Endothelial cell of umbilical vein (primary cell): ENCODE results near the gene TMEM186. TPM values are rescaled to one million over a fixed set of nuclear protein-coding genes. Genes with fewer than 3 reads are reported as not detected.

Experiments used
- BruUV-seq: library from RNA; stranded (reverse); fragments of 400-500 nt; replicated peaks from 2 replicates; lab custom pipeline; 2021; lab: Mats Ljungman, UMichigan
- CTCF ChIA-PET: fragments of 300-600, 350-600 bp; sonication (Branson Sonifier 250); formaldehyde crosslinking; loops from one replicate; lab custom pipeline; 2021; ENCODE audit warnings: antibody characterized with exemption, inconsistent platforms; lab: Charles Lee
- POLR2A ChIA-PET: fragments of 300-600, 350-600 bp; sonication (Branson Sonifier 250); formaldehyde crosslinking; loops from one replicate; lab custom pipeline; 2021; ENCODE audit warnings: antibody characterized with exemption, inconsistent platforms; lab: Charles Lee
- DNase-seq: peaks from one replicate; pipeline ENCODE4 v3.0.0-alpha.2; 2011; ENCODE audit warnings: low read depth, low spot score
- FAIRE-seq: peaks from 2 replicates; lab custom pipeline; 2011; peaks lifted over from hg19 to GRCh38; lab: Jason Lieb, UNC
- H2AFZ ChIP-seq: 2 replicates; pipeline ENCODE4 v1.6.0; 2012; ENCODE audit warnings: low read depth, low read length, control low read depth, inconsistent platforms
- H3K27ac ChIP-seq: 2 replicates; pipeline ENCODE4 v1.5.1; 2011; ENCODE audit warnings: low read depth, mild to moderate bottlenecking, control low read depth, low read length, moderate library complexity; ENCODE audit not compliant: insufficient read depth
- H3K27me3 ChIP-seq, 2 experiments: 2 replicates each; pipeline versions ENCODE4 v1.6.0 to v1.6.1; 2011; ENCODE audit warnings: low read length in 2 of 2, mixed read lengths in 1 of 2; ENCODE audit not compliant: control insufficient read depth in 2 of 2, insufficient read depth in 2 of 2
- H3K36me3 ChIP-seq, 2 experiments: 2 replicates in 1 of 2; 3 replicates in 1 of 2; pipeline ENCODE4 v1.5.1; 2011; ENCODE audit warnings: low read length in 2 of 2, mild to moderate bottlenecking in 1 of 2, moderate library complexity in 1 of 2; ENCODE audit not compliant: control insufficient read depth in 2 of 2, insufficient read depth in 2 of 2; ENCODE audit errors: extremely low read depth in 1 of 2
- H3K4me1 ChIP-seq: 3 replicates; pipeline ENCODE4 v1.5.1; 2011; ENCODE audit warnings: mild to moderate bottlenecking, low read length; ENCODE audit not compliant: control insufficient read depth, insufficient read depth; ENCODE audit errors: extremely low read depth
- H3K4me2 ChIP-seq: 2 replicates; pipeline ENCODE4 v1.6.1; 2011; ENCODE audit warnings: low read length, control low read depth, mixed read lengths; ENCODE audit not compliant: insufficient read depth
- H3K4me3 ChIP-seq, 3 experiments: fragments of 200-600 bp in 1 of 3; sonication (generic), shearing (Covaris generic) in 1 of 3; replicated peaks in 1 of 3; 2 replicates each; pipeline ENCODE4 v1.5.1; 2011 to 2016; ENCODE audit warnings: control low read depth in 3 of 3, low read length in 3 of 3, mild to moderate bottlenecking in 2 of 3, inconsistent platforms in 1 of 3, low read depth in 1 of 3, moderate library complexity in 1 of 3; ENCODE audit not compliant: insufficient read depth in 1 of 3
- H3K79me2 ChIP-seq: 2 replicates; pipeline ENCODE4 v1.6.0; 2012; ENCODE audit warnings: low read length, inconsistent platforms; ENCODE audit not compliant: control insufficient read depth, insufficient read depth
- H3K9ac ChIP-seq: replicated peaks from 2 replicates; pipeline ENCODE3; 2011; ENCODE audit warnings: low read length, control low read depth; ENCODE audit not compliant: insufficient read depth; ENCODE audit errors: extremely low read depth
- H3K9me1 ChIP-seq: replicated peaks from 3 replicates; pipeline ENCODE4 v1.6.0; 2011; ENCODE audit warnings: mild to moderate bottlenecking, low read length; ENCODE audit not compliant: control insufficient read depth, insufficient read depth; ENCODE audit errors: extremely low read depth
- H3K9me3 ChIP-seq: replicated peaks from 2 replicates; pipeline ENCODE4 v1.5.1; 2012; ENCODE audit warnings: low read length, inconsistent platforms; ENCODE audit not compliant: control insufficient read depth, insufficient read depth
- H4K20me1 ChIP-seq: replicated peaks from 2 replicates; pipeline ENCODE3; 2011; ENCODE audit warnings: mild to moderate bottlenecking, low read length; ENCODE audit not compliant: control insufficient read depth, insufficient read depth; ENCODE audit errors: extremely low read depth
- EZH2 ChIP-seq: IDR thresholded peaks from 2 replicates; pipeline ENCODE4 v1.6.1; 2012; ENCODE audit warnings: borderline replicate concordance, low read depth, mild to moderate bottlenecking, moderate library complexity, low read length, inconsistent platforms; ENCODE audit not compliant: severe bottlenecking
- FOS ChIP-seq: IDR thresholded peaks from 2 replicates; pipeline ENCODE4 v1.6.1; 2011; ENCODE audit warnings: mild to moderate bottlenecking, low read length, moderate library complexity, borderline replicate concordance; ENCODE audit not compliant: insufficient read depth
- GATA2 ChIP-seq: IDR thresholded peaks from 2 replicates; pipeline ENCODE4 v1.7.0; 2011; ENCODE audit warnings: low read depth, mild to moderate bottlenecking, moderate library complexity, mixed read lengths, low read length; ENCODE audit not compliant: insufficient read length, insufficient read depth
- JUN ChIP-seq: IDR thresholded peaks from 2 replicates; pipeline ENCODE4 v1.6.1; 2011; ENCODE audit warnings: borderline replicate concordance, low read depth; ENCODE audit not compliant: insufficient read length, insufficient read depth
- MYC ChIP-seq: IDR thresholded peaks from one replicate; pipeline ENCODE4 v1.6.1; 2011; ENCODE audit warnings: mild to moderate bottlenecking, low read depth, low read length
- POLR2A ChIP-seq: IDR thresholded peaks from 2 replicates; pipeline ENCODE4 v1.6.1; 2012; ENCODE audit warnings: low read depth, mild to moderate bottlenecking, control low read depth, low read length
- POLR2AphosphoS5 ChIP-seq: IDR thresholded peaks from 2 replicates; pipeline ENCODE4 v1.6.1; 2012; ENCODE audit warnings: low read depth, mild to moderate bottlenecking, control low read depth, low read length, moderate library complexity; ENCODE audit not compliant: insufficient read depth
- dilution Hi-C: fragments of 300-500 bp; cut with MboI; formaldehyde crosslinking; loops from one replicate; pipeline ENCODE4 v1.15.0; 2019; ENCODE audit warnings: low sequenced_read_pairs; ENCODE audit not compliant: extremely low pct_ligation_motif_present
- intact Hi-C: fragments of 100-400 bp; cut with micrococcal nuclease; formaldehyde crosslinking; loops from one replicate; pipeline ENCODE4 v1.10.0; 2022
- polyA plus RNA-seq, 4 experiments: library from polyadenylated mRNA; depleted of rRNA in 3 of 4; stranded (reverse) in 3 of 4; unstranded in 1 of 4; fragments of >200 nt; gene quantifications; 2 replicates each; pipeline versions ENCODE4 v1.2.1 to v1.2.3, GENCODE V29; 2011 to 2012; ENCODE audit warnings: missing spikeins in 1 of 4
- total RNA-seq: library from RNA; stranded (reverse); gene quantifications from 2 replicates; pipeline ENCODE4 v1.2.3, GENCODE V29; 2021
- TF ChIP-seq, protein P1 (sequence below): IDR thresholded peaks from 2 replicates; pipeline ENCODE4 v1.6.1; 2011; ENCODE audit not compliant: insufficient read depth, insufficient read length
- TF ChIP-seq, protein P2 (sequence below), 2 donors: IDR thresholded peaks; 1 replicate in 1 of 2; 2 replicates in 1 of 2; pipeline ENCODE4 v1.5.1; 2011; ENCODE audit warnings: low read length in 2 of 2, mild to moderate bottlenecking in 2 of 2, moderate library complexity in 2 of 2, control low read depth in 1 of 2, inconsistent platforms in 1 of 2, low read depth in 1 of 2; ENCODE audit not compliant: insufficient read depth in 1 of 2; ENCODE audit errors: extremely low read depth in 1 of 2

The TMEM186 gene
- total and polyA plus RNA-seq, 2 donors (not counting 3 experiments of a cell fraction or from before 2014, with no cell fraction given), result 8.0 to 9.6 TPM

- CTCF ChIA-PET, result interaction anchor here (1.6 kb wide), 1 partner anchor 33 kb away, joined by 4 read pairs; no protein-coding TSS in a partner anchor
- Histone ChIP-seq H3K27ac (no peak overlapping the region), H4K20me1 (no peaks in the 10 kb centered on the region), H3K9me1 (no peaks in the 10 kb centered on the region), H3K79me2 (peaks cover 9% of the 10 kb centered on the region), H3K9ac (no peak overlapping the region), H3K36me3 (peaks cover 2 to 19% of the 10 kb centered on the region in 2 experiments), H3K4me2 (no peak overlapping the region), H3K4me3 (no peak overlapping the region), H3K4me1 (peaks cover 23% of the 10 kb centered on the region), H2AFZ (no peak overlapping the region), H3K27me3 (no peaks in the 10 kb centered on the region), H3K9me3 (no peaks in the 10 kb centered on the region)
- TF ChIP-seq JUN (no peak), MYC (no peak), POLR2A (no peak), FOS (no peak), EZH2 (no peak), GATA2 (no peak), POLR2AphosphoS5 (no peak)
- TF ChIP-seq, protein P1, sequence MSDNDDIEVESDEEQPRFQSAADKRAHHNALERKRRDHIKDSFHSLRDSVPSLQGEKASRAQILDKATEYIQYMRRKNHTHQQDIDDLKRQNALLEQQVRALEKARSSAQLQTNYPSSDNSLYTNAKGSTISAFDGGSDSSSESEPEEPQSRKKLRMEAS, result no peak
- TF ChIP-seq, protein P2, sequence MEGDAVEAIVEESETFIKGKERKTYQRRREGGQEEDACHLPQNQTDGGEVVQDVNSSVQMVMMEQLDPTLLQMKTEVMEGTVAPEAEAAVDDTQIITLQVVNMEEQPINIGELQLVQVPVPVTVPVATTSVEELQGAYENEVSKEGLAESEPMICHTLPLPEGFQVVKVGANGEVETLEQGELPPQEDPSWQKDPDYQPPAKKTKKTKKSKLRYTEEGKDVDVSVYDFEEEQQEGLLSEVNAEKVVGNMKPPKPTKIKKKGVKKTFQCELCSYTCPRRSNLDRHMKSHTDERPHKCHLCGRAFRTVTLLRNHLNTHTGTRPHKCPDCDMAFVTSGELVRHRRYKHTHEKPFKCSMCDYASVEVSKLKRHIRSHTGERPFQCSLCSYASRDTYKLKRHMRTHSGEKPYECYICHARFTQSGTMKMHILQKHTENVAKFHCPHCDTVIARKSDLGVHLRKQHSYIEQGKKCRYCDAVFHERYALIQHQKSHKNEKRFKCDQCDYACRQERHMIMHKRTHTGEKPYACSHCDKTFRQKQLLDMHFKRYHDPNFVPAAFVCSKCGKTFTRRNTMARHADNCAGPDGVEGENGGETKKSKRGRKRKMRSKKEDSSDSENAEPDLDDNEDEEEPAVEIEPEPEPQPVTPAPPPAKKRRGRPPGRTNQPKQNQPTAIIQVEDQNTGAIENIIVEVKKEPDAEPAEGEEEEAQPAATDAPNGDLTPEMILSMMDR (IDR thresholded peaks at IDR 0.05; ENCODE audit: extremely low read depth in 1 of 2, insufficient read depth in 1 of 2, low read depth in 1 of 2, low read length in 2 of 2), result no peak
- BruUV-seq, result no TSS peak
- FAIRE-seq (no peak), DNase-seq (no peak)
- POLR2A ChIA-PET, result no interaction called here
- intact Hi-C loops (no loop called here), dilution Hi-C loops (no loop called here)
Observed at GRCh38 chr16:8847145-8847544, 49.7 kb upstream of the TMEM186 start.
